Measurements from ENCODE around the gene MIA3. TPM values are rescaled to one million over a fixed set of nuclear protein-coding genes. Genes with fewer than 3 reads are reported as not detected.
"Not testable (repeated sequence)": the region's sequence is repeated elsewhere in the genome, so short reads cannot be mapped to it uniquely, and the experiment has no call there.

Gene MIA3
- total and polyA plus RNA-seq, 2 donors: 37.3 to 64.2 TPM

DNA sequence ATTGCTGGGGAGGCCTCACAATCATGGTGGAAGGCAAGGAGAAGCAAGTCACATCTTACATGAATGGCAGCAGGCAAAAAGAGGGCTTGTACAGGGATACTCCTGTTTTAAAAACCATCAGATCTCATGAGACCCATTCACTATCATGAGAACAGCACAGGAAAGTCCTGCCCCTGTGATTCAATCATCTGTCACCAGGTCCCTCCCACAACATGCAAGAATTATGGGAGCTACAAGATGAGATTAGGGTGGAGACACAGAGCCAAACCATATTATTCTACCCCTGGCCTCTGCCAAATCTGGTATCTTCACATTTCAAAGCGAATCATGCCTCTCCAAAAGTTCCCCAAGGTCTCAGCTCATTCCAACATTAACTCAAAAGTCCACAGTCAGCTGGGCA lies 11.1 kb upstream of the MIA3 start:
- H3K4me3 ChIP-seq (ENCODE audit: low read depth, low read length): no peak overlapping the region
- 86% methylated on average over 1 of the region's 1 CpG for WGBS
- H3K27ac ChIP-seq (ENCODE audit: low read depth): no peak overlapping the region
- H3K36me3 ChIP-seq (ENCODE audit: insufficient read depth): no peaks in the 10 kb centered on the region
- H3K4me1 ChIP-seq (ENCODE audit: insufficient read depth): no peaks in the 10 kb centered on the region
- DNase-seq (ENCODE audit: extremely low spot score): no peak

GRCh38 chr1:222609111-222609510 lies 8.8 kb upstream of the MIA3 start:
- 44% methylated on average over 1 of the region's 1 CpG for WGBS
- H3K4me1 ChIP-seq (ENCODE audit: insufficient read depth); H3K36me3 ChIP-seq (ENCODE audit: insufficient read depth); DNase-seq (ENCODE audit: extremely low spot score); H3K4me3 ChIP-seq (ENCODE audit: low read depth, low read length); H3K27ac ChIP-seq (ENCODE audit: low read depth): not testable (repeated sequence)

- Histone ChIP-seq H3K36me3 (ENCODE audit: insufficient read depth) (no peaks in the 10 kb centered on the region), H3K4me1 (ENCODE audit: insufficient read depth) (no peaks in the 10 kb centered on the region), H3K4me3 (ENCODE audit: low read depth, low read length) (no peak overlapping the region), H3K27ac (ENCODE audit: low read depth) (no peak overlapping the region)
- WGBS: 91% methylated on average over 2 of the region's 2 CpGs
- DNase-seq (ENCODE audit: extremely low spot score): no peak
Observed at GRCh38 chr1:222610728-222611127, 7.2 kb upstream of the MIA3 start.

DNA sequence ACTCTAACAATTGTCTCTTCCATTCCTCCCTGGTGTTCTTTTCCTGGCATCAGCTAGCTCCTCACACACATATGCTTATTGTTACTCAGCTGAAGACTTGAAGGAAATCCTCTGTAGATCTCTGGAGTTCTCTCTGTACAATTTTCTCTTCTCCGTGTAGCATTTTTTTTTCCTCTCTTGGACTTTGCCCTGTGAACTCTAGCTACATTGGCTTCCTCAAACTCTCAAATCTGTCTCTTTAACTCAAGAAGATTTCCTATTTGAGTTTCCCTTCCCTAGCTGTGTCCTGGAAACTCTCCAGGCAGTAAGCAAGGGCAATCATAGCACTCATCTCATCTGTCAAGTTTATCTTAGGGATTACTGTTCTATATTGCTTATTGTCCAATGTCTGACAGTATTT lies 4.3 kb upstream of the MIA3 start:
- 35% methylated on average over 1 of the region's 1 CpG for WGBS

GRCh38 chr1:222616525-222616924 lies 1.4 kb upstream of the MIA3 start:
- no peak overlapping the region for H3K27ac ChIP-seq (ENCODE audit: low read depth)

More for the DNA sequence above, 4.3 kb upstream of the MIA3 start:
- Histone ChIP-seq H3K36me3 (ENCODE audit: insufficient read depth) (no peaks in the 10 kb centered on the region), H3K4me1 (ENCODE audit: insufficient read depth) (no peaks in the 10 kb centered on the region), H3K4me3 (ENCODE audit: low read depth, low read length) (no peak overlapping the region), H3K27ac (ENCODE audit: low read depth) (no peak overlapping the region)
- no peak for DNase-seq (ENCODE audit: extremely low spot score)

DNA sequence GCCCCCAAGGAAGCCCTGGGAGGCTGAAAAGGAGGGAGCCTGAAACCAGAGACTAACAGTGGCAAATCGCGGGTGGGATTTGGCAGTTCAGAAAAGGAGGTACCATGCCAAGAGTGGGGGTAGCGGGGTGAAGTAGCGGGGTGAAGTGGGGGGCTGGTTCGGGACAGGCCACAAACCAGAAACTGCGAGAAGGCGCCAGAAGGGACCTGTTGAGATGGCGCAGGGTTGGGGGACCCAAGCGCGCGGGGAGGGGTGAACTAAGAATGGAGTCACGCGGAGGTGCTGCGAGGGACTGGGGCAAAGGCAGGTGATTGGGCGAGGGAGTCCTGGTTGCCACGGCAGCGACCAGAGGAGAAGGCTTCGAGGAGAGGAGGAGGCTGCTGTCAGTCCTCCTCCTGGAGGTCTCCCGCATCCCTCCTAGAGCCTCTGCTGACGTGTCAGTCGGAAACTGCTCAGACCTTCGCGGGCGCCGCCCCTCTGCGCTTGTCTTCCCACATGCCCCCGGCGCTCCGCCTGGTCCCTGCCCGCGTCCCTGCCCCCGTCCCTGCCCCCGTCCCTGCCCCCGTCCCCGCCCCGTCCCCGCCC lies 438 bp upstream of the MIA3 start:
- no peaks in the 10 kb centered on the region for H3K36me3 ChIP-seq (ENCODE audit: insufficient read depth)
- 1% methylated on average over 35 of the region's 37 CpGs for WGBS
- no peak overlapping the region for H3K27ac ChIP-seq (ENCODE audit: low read depth)
- H3K4me3 ChIP-seq (ENCODE audit: low read depth, low read length): peak overlapping the region; percentile 44
- DNase-seq (ENCODE audit: extremely low spot score): peak; percentile 87
- no peaks in the 10 kb centered on the region for H3K4me1 ChIP-seq (ENCODE audit: insufficient read depth)

More at GRCh38 chr1:222616525-222616924, 1.4 kb upstream of the MIA3 start:
- no peaks in the 10 kb centered on the region for H3K36me3 ChIP-seq (ENCODE audit: insufficient read depth)
- WGBS: 62% methylated on average over 5 of the region's 5 CpGs
- H3K4me3 ChIP-seq (ENCODE audit: low read depth, low read length): no peak overlapping the region
- DNase-seq (ENCODE audit: extremely low spot score): no peak
- no peaks in the 10 kb centered on the region for H3K4me1 ChIP-seq (ENCODE audit: insufficient read depth)

DNA sequence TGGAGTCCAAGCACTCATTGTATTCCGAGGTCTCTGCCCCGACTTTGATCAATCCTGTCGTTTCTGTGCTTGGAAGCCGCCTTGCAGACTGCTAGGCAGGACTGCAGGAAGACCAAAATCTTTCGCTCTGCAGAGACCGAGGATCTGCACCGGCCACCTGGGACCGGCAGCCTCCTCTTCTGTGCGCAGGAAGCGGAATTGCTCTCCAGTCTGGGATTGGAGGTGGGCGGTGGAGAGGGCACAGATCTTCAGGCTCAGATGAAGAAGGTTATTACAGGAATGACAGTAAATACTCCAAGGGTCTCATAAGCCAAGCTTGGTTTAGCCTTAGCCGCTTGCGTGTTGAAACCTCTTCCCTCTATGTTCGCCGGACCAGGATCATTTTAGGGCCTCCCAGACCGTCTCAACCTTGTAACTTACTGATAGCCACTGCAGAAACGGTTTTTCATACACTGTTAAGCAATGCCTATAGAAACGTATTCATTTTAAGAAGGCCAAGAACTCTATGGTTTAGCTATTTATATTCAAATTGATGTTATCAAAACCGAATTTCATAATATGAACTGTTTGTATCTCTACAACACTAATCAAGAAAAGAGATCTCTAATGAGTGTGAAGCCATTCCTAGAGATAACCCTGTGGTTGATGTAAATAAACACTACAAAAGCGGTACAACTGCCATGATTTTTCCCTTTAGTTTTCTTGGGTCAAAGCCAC lies 1.1 kb downstream of the MIA3 start:
- Histone ChIP-seq H3K4me3 (ENCODE audit: low read depth, low read length) (peak overlapping the region; percentile 92), H3K36me3 (ENCODE audit: insufficient read depth) (no peaks in the 10 kb centered on the region), H3K27ac (ENCODE audit: low read depth) (no peak overlapping the region), H3K4me1 (ENCODE audit: insufficient read depth) (no peaks in the 10 kb centered on the region)
- no peak for DNase-seq (ENCODE audit: extremely low spot score)
- 17% methylated on average over 20 of the region's 20 CpGs for WGBS

DNA sequence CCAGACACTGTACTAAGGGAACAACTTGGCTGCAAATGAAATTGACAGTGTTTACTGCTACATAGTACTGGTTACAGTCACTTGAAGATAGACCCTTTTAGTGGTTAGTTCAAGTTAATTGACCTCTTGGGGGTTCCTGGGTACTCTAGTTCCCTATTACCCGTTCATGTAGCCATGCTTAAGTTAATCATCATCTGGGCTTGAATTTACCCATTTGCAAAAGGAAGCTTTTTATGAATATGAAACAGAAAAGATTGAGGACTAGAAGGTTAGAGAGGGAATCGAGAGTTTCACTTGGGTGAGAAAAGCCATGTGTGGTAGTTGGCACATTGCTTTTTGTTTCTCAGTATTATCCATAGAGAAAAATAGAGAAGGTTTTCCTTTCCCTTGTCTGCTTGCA lies 2.7 kb downstream of the MIA3 start:
- WGBS: 63% methylated on average over 2 of the region's 2 CpGs
- Histone ChIP-seq H3K27ac (ENCODE audit: low read depth) (no peak overlapping the region), H3K36me3 (ENCODE audit: insufficient read depth) (no peaks in the 10 kb centered on the region), H3K4me3 (ENCODE audit: low read depth, low read length) (no peak overlapping the region), H3K4me1 (ENCODE audit: insufficient read depth) (no peaks in the 10 kb centered on the region)
- no peak for DNase-seq (ENCODE audit: extremely low spot score)

- 77% methylated on average over 5 of the region's 5 CpGs for WGBS
- no peaks in the 10 kb centered on the region for H3K4me1 ChIP-seq (ENCODE audit: insufficient read depth)
- no peak overlapping the region for H3K4me3 ChIP-seq (ENCODE audit: low read depth, low read length)
- DNase-seq (ENCODE audit: extremely low spot score): no peak
- no peak overlapping the region for H3K27ac ChIP-seq (ENCODE audit: low read depth)
- H3K36me3 ChIP-seq (ENCODE audit: insufficient read depth): peaks cover 3% of the 10 kb centered on the region
Observed at GRCh38 chr1:222622765-222623164, 4.9 kb downstream of the MIA3 start.

DNA sequence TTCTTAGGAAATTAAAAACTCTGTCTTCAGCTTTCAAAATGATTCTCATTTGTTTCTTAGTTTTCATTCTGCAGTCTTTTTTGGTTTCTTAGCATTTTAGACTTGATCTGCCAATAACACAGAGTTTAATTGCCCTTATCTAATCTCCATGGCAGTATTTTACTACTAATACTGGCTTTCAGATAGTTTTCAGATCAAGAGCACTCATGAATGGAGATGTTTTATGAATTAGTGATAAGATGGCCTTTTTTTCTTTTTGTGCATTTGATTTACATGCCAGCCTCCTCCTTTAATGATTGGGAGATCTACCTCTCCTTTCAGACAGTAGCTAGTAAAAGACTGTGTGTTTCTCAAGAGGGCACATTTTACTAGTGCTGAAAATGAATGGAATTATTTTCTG lies 5.6 kb downstream of the MIA3 start:
- no peak overlapping the region for H3K27ac ChIP-seq (ENCODE audit: low read depth)
- H3K4me1 ChIP-seq (ENCODE audit: insufficient read depth): no peaks in the 10 kb centered on the region
- no peak for DNase-seq (ENCODE audit: extremely low spot score)
- no peak overlapping the region for H3K4me3 ChIP-seq (ENCODE audit: low read depth, low read length)
- peaks cover 3% of the 10 kb centered on the region for H3K36me3 ChIP-seq (ENCODE audit: insufficient read depth)

GRCh38 chr1:222624214-222624613 lies 6.3 kb downstream of the MIA3 start:
- peaks cover 3% of the 10 kb centered on the region for H3K36me3 ChIP-seq (ENCODE audit: insufficient read depth)
- H3K4me1 ChIP-seq (ENCODE audit: insufficient read depth): no peaks in the 10 kb centered on the region
- DNase-seq (ENCODE audit: extremely low spot score): no peak
- no peak overlapping the region for H3K27ac ChIP-seq (ENCODE audit: low read depth)
- H3K4me3 ChIP-seq (ENCODE audit: low read depth, low read length): no peak overlapping the region
- 91% methylated on average over 7 of the region's 7 CpGs for WGBS

DNA sequence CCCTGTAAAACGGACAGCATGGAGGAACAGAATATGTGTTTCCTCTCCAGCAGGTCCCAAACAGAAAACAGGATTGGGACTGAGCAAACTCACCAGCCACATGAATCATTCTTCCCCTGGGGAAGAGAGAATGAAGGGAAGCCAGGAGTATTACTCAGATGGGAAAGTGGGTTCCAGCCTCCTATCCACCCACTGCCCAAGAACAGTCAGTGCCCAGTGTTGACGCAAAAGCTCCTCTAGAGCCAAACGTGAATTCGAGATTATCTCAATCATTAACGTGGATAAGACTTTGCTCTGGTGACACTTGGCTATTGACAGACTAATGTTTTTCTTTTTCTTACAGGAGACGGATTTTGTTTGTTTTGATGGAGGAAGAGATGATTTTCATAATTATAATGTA lies 9.3 kb downstream of the MIA3 start:
- no peaks in the 10 kb centered on the region for H3K4me1 ChIP-seq (ENCODE audit: insufficient read depth)
- WGBS: 83% methylated on average over 6 of the region's 6 CpGs
- no peak overlapping the region for H3K4me3 ChIP-seq (ENCODE audit: low read depth, low read length)
- no peak overlapping the region for H3K27ac ChIP-seq (ENCODE audit: low read depth)
- no peak for DNase-seq (ENCODE audit: extremely low spot score)
- H3K36me3 ChIP-seq (ENCODE audit: insufficient read depth): peaks cover 3% of the 10 kb centered on the region

GRCh38 chr1:222629921-222630535 lies 12.1 kb downstream of the MIA3 start:
- 88% methylated on average over 7 of the region's 7 CpGs for WGBS
- Histone ChIP-seq H3K4me1 (ENCODE audit: insufficient read depth) (no peaks in the 10 kb centered on the region), H3K4me3 (ENCODE audit: low read depth, low read length) (no peak overlapping the region), H3K36me3 (ENCODE audit: insufficient read depth) (peaks cover 3% of the 10 kb centered on the region), H3K27ac (ENCODE audit: low read depth) (no peak overlapping the region)
- no peak for DNase-seq (ENCODE audit: extremely low spot score)

DNA sequence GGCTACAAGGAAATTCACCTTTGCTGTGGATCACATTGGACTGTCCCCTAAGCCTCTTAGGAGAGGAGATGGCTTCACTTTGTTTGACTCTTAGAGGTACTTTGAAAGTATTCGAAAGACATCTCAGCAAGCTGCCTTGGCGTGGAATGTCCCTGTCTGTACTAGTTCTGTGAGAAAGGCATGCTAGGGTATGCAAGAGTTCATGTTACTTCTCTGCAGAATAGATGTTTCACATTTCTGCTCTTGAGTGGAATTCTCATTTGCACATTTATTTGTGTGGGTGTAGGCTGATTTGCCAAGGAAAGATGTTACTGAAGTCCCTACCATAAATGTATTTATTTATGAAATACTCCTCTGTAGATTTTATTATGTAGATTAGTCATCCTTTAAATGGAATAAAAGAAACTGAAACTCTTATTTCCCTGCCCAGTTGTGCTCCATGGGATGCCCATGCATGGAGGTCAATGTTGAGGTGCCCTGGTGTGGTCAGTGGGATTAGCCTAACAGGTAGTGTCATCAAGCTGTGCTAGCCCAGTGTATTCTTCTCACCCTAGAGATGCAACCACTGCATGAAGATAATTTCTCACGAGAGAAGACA lies 13.8 kb downstream of the MIA3 start:
- Histone ChIP-seq H3K27ac (ENCODE audit: low read depth) (no peak overlapping the region), H3K36me3 (ENCODE audit: insufficient read depth) (no peaks in the 10 kb centered on the region)
- 88% methylated on average over 3 of the region's 3 CpGs for WGBS

More for the DNA sequence above, 13.8 kb downstream of the MIA3 start:
- no peak for DNase-seq (ENCODE audit: extremely low spot score)
- H3K4me1 ChIP-seq (ENCODE audit: insufficient read depth): no peaks in the 10 kb centered on the region
- no peak overlapping the region for H3K4me3 ChIP-seq (ENCODE audit: low read depth, low read length)
